ENCODE data around the gene LRRC1. TPM values are rescaled to one million over a fixed set of nuclear protein-coding genes. Genes with fewer than 3 reads are reported as not detected.
"Not testable (repeated sequence)": the region's sequence is repeated elsewhere in the genome, so short reads cannot be mapped to it uniquely, and the experiment has no call there.

Gene LRRC1
- total RNA-seq, 1 donor from 2014 or later: 9.3 TPM

DNA sequence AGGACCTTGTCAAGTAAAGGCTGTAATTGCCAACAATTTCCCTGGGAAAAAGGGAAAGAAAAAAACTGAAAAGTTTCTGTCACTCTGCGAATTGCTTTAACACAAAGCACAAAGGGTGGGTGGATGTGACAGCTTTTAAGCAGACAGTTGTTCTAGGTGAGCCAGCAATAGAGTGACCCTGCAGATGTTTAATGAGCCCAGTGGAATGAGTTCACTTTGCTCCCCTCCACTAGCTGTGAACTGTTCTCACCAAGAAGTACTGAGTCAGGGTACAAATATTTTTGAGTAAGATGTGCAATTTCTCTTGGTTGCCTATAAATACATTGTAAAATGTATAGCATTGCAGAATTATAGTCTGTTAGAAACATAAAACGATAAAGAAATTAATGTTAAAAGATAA is 26.2 kb upstream of the LRRC1 start:
- TF ChIP-seq, protein P1, sequence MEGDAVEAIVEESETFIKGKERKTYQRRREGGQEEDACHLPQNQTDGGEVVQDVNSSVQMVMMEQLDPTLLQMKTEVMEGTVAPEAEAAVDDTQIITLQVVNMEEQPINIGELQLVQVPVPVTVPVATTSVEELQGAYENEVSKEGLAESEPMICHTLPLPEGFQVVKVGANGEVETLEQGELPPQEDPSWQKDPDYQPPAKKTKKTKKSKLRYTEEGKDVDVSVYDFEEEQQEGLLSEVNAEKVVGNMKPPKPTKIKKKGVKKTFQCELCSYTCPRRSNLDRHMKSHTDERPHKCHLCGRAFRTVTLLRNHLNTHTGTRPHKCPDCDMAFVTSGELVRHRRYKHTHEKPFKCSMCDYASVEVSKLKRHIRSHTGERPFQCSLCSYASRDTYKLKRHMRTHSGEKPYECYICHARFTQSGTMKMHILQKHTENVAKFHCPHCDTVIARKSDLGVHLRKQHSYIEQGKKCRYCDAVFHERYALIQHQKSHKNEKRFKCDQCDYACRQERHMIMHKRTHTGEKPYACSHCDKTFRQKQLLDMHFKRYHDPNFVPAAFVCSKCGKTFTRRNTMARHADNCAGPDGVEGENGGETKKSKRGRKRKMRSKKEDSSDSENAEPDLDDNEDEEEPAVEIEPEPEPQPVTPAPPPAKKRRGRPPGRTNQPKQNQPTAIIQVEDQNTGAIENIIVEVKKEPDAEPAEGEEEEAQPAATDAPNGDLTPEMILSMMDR (conservative IDR thresholded peaks at IDR 0.05; ENCODE audit: low read depth, low read length): no peak
- DNase-seq (ENCODE audit: low read depth): no peak
- no peak overlapping the region for H3K4me3 ChIP-seq (ENCODE audit: low read depth, low read length)

DNA sequence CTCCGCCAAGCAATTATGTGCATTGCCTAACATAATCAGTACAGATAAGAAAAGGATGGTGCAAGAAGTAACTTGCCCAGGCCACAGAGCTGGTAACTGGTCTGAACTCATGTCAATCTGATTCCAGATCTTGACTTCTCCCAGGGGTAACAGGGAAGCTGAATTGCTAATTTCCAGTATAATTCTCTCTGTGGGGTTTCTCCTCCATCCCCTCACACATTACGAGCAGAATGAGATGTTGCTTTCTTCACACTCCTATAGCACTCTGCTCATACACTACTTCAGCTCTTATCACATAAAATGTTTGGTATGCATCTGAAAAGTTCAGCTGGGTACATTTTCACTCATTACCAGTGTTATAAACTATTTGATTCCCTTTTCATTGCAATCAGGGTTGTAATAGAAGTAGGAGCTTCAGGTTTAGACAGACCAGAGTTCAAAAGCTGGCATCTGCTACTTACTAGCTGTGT is 24.0 kb upstream of the LRRC1 start:
- H3K4me3 ChIP-seq (ENCODE audit: low read depth, low read length): no peak overlapping the region
- TF ChIP-seq, protein P1 (conservative IDR thresholded peaks at IDR 0.05; ENCODE audit: low read depth, low read length): no peak
- no peak for DNase-seq (ENCODE audit: low read depth)

DNA sequence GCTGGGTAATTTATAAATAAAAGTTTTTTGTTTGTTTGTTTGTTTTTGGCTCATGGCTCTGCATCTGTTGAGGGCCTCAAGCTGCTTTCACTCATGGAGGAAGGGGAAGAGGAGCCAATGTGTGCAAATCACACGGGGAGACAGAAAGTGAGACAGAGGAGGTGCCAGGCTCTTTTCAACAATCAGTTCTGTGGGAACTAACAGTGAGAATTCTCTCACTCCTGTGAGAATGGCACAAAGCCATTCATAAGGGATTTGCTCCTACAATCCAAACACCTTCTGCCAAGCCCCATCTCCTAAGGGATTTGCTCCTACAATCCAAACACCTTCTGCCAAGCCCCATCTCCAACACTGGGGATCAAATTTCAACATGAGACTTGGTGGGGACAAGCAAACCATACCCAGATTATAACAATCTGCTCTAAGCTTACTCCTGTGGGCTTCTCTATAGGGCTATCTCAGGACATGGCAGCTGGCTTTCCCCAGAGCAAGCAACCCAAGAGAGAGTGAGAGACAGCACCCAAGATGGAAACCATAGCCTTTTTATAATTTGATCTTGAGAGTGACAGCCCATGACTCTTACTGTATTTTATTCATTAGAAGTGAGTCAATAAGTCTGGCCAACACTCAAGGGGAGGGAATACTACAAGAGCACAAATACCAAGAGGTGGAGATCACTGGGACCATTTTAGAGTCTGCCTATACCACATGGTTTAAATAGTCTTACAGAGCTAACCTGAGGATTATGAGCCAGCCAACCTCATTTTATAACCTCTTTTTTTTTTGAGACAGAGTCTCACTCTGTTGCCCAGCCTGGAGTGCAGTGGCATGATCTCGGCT is 22.8 kb upstream of the LRRC1 start:
- no peak for DNase-seq (ENCODE audit: low read depth)
- TF ChIP-seq, protein P1 (conservative IDR thresholded peaks at IDR 0.05; ENCODE audit: low read depth, low read length): no peak
- no peak overlapping the region for H3K4me3 ChIP-seq (ENCODE audit: low read depth, low read length)

DNA sequence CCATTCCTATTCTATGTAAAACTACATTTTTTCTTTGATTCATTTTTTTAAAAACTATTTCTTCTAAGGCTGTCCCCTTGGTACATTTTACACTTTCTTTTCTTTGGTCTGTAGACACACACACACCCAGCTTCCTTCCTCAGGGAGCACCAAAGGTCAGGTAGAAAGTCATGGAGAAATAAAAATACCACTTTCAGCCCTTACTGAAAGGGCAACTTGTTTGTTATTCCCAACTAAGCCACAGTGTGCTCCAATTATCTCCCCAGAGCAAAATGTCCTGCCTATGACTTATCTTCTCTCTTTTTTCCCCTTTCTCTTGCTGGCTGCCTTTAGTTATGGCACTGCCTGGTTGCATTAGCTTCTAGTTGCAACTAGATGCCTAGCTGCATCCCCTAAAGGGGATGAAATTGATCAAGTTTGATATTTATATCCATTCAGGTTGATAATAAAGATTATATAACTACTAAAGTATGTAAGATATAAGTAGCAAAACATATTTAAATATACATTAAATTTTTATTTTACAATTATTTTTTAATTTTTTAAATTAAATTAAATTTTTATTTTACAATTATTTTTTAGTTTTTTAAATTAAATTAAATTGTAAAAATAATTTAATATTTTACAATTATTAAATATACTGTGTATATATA is 21.6 kb upstream of the LRRC1 start:
- no peak for DNase-seq (ENCODE audit: low read depth)
- TF ChIP-seq, protein P1 (conservative IDR thresholded peaks at IDR 0.05; ENCODE audit: low read depth, low read length): no peak
- no peak overlapping the region for H3K4me3 ChIP-seq (ENCODE audit: low read depth, low read length)

DNA sequence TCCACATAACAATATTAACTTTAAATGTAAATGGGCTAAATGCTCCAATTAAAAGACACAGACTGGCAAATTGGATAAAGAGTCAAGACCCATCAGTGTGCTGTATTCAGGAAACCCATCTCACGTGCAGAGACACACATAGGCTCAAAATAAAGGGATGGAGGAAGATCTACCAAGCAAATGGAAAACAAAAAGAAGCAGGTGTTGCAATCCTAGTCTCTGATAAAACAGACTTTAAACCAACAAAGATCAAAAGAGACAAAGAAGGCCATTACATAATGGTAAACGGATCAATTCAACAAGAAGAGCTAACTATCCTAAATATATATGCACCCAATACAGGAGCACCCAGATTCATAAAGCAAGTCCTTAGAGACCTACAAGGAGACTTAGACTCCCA is 18.7 kb upstream of the LRRC1 start:
- H3K4me3 ChIP-seq (ENCODE audit: low read depth, low read length); DNase-seq (ENCODE audit: low read depth): not testable (repeated sequence)

DNA sequence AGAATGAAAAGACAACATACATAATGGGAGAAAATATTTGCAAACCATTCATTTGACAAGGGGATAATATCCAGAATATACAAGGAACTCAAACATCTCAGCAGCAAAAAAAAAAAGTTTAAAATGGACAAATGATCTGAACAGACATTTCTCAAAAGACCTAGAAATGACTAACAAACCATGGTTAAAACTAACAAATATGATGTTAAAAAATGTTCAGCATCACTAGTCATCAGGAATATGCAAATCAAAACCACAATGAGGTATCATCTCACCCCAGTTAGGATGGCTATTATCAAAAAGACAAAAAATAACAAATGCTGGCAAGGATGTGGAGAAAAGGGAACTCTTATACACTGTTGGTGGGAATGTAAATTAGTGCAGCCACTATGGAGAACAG is 9.8 kb upstream of the LRRC1 start:
- not testable (repeated sequence) for DNase-seq (ENCODE audit: low read depth); H3K4me3 ChIP-seq (ENCODE audit: low read depth, low read length)

DNA sequence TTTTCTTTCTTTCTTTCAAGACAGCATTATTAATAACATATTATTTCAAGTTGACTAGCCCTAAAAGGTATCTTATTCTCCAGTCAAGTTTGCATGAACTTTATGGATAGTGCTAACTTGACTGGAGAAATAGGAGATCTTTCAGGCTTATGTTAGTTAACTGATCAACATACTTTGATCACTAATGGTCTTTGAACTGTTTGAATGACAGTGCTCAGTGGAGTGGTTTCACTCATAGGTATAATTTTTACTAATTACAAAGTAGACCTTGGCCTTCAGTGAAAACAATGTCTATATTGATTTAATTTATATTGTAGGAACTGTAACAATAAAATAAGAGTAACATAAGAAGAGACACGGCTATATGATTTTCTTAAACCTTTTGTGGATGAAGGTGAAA is 8.0 kb upstream of the LRRC1 start:
- no peak for DNase-seq (ENCODE audit: low read depth)
- TF ChIP-seq, protein P1 (conservative IDR thresholded peaks at IDR 0.05; ENCODE audit: low read depth, low read length): no peak
- no peak overlapping the region for H3K4me3 ChIP-seq (ENCODE audit: low read depth, low read length)

DNA sequence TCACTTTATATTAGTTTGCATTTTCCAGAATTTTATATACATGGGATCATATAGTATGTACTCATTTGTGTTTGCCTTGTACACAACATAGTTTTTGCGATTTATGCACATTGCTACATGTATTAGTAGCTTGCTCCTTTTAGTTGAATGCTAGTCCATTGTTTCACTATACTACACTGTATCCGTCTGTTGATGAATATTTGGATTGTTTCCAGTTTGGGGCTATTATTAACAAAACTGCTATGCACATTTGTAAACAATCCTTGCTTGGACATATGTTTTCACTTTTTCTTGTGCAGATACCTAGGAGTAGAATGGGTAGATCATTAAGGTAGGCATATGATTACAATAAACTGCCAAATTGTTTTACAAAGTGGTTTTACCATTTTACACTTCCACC is 3.9 kb upstream of the LRRC1 start:
- no peak overlapping the region for H3K4me3 ChIP-seq (ENCODE audit: low read depth, low read length)
- TF ChIP-seq, protein P1 (conservative IDR thresholded peaks at IDR 0.05; ENCODE audit: low read depth, low read length): no peak
- no peak for DNase-seq (ENCODE audit: low read depth)
